Measurements from ENCODE around the gene TAF8. TPM values are rescaled to one million over a fixed set of nuclear protein-coding genes. Genes with fewer than 3 reads are reported as not detected.

Gene TAF8
- total RNA-seq, 2 experiments from 2014 or later: 30.1 to 34.7 TPM

- CTCF ChIA-PET: no interaction called here
- Mint-ChIP-seq H3K27ac (no peak overlapping the region), H3K4me3 (no peak overlapping the region), H3K27me3 (no peaks in the 10 kb centered on the region), H3K36me3 (ENCODE audit: low read depth) (peaks cover 10% of the 10 kb centered on the region), H3K4me1 (ENCODE audit: low read depth) (no peaks in the 10 kb centered on the region), H3K9me3 (no peaks in the 10 kb centered on the region)
- H3K27ac ChIP-seq (ENCODE audit: low read depth in 1 of 2, low read length in 2 of 2): no peak overlapping the region
- H3K4me3 ChIP-seq (ENCODE audit: low read length): no peak overlapping the region
- H3K9me3 ChIP-seq (ENCODE audit: control insufficient read depth in 1 of 2, insufficient read depth in 1 of 2, low read length in 2 of 2): no peaks in the 10 kb centered on the region
- TF ChIP-seq CTCF (IDR thresholded peaks at IDR 0.05): no peak
- no peak for DNase-seq
- no peak for ATAC-seq (ENCODE audit: poor library complexity)
- intact Hi-C loops (cut with DNase I, micrococcal nuclease): no loop called here
- H3K27me3 ChIP-seq (ENCODE audit: control insufficient read depth in 1 of 2, insufficient read depth in 2 of 2, low read length in 2 of 2): no peaks in the 10 kb centered on the region
- POLR2A ChIA-PET: no interaction called here
- no peaks in the 10 kb centered on the region for H3K4me1 ChIP-seq (ENCODE audit: insufficient read depth, low read length)
- no peaks in the 10 kb centered on the region for H3K36me3 ChIP-seq (ENCODE audit: insufficient read depth, low read length)
Observed at GRCh38 chr6:42088101-42088591, 37.8 kb downstream of the TAF8 start.

GRCh38 chr6:42090819-42091717, 40.7 kb downstream of the TAF8 start:
- intact Hi-C loops (cut with DNase I, micrococcal nuclease): no loop called here
- Histone ChIP-seq H3K9me3 (ENCODE audit: control insufficient read depth in 1 of 2, insufficient read depth in 1 of 2, low read length in 2 of 2) (no peaks in the 10 kb centered on the region), H3K36me3 (ENCODE audit: insufficient read depth, low read length) (no peaks in the 10 kb centered on the region), H3K27me3 (ENCODE audit: control insufficient read depth in 1 of 2, insufficient read depth in 2 of 2, low read length in 2 of 2) (no peaks in the 10 kb centered on the region), H3K4me3 (ENCODE audit: low read length) (no peak overlapping the region), H3K27ac (ENCODE audit: low read depth in 1 of 2, low read length in 2 of 2) (no peak overlapping the region), H3K4me1 (ENCODE audit: insufficient read depth, low read length) (no peaks in the 10 kb centered on the region)
- no peaks in the 10 kb centered on the region for H3K4me1 Mint-ChIP-seq (ENCODE audit: low read depth)
- ChIA-PET CTCF (interaction anchor here (1.6 kb wide), 1 partner anchor 13 kb away, joined by 3 read pairs; no protein-coding TSS in a partner anchor), POLR2A (no interaction called here)
- H3K9me3 Mint-ChIP-seq: no peaks in the 10 kb centered on the region
- DNase-seq: no peak
- no peak overlapping the region for H3K4me3 Mint-ChIP-seq
- no peaks in the 10 kb centered on the region for H3K36me3 Mint-ChIP-seq (ENCODE audit: low read depth)
- no peak for TF ChIP-seq CTCF (IDR thresholded peaks at IDR 0.05)
- no peak overlapping the region for H3K27ac Mint-ChIP-seq
- ATAC-seq (ENCODE audit: poor library complexity): no peak
- H3K27me3 Mint-ChIP-seq: no peaks in the 10 kb centered on the region

- H3K27me3 ChIP-seq (ENCODE audit: control insufficient read depth in 1 of 2, insufficient read depth in 2 of 2, low read length in 2 of 2): no peaks in the 10 kb centered on the region
- no peak overlapping the region for H3K4me3 Mint-ChIP-seq
- ChIA-PET CTCF (interaction anchor here (1.5 to 1.6 kb wide), 2 partner anchors 10 to 13 kb away, joined by 3 read pairs; no protein-coding TSS in a partner anchor), POLR2A (no interaction called here)
- no peak for ATAC-seq (ENCODE audit: poor library complexity)
- H3K27ac ChIP-seq (ENCODE audit: low read depth in 1 of 2, low read length in 2 of 2): no peak overlapping the region
- no peaks in the 10 kb centered on the region for H3K4me1 Mint-ChIP-seq (ENCODE audit: low read depth)
- no peaks in the 10 kb centered on the region for H3K36me3 ChIP-seq (ENCODE audit: insufficient read depth, low read length)
- H3K4me1 ChIP-seq (ENCODE audit: insufficient read depth, low read length): no peaks in the 10 kb centered on the region
- no peaks in the 10 kb centered on the region for H3K36me3 Mint-ChIP-seq (ENCODE audit: low read depth)
- DNase-seq: no peak
- no peak overlapping the region for H3K27ac Mint-ChIP-seq
- intact Hi-C loops (cut with DNase I, micrococcal nuclease): no loop called here
- TF ChIP-seq CTCF (IDR thresholded peaks at IDR 0.05): no peak
- no peaks in the 10 kb centered on the region for H3K9me3 ChIP-seq (ENCODE audit: control insufficient read depth in 1 of 2, insufficient read depth in 1 of 2, low read length in 2 of 2)
- no peaks in the 10 kb centered on the region for H3K27me3 Mint-ChIP-seq
- no peaks in the 10 kb centered on the region for H3K9me3 Mint-ChIP-seq
- no peak overlapping the region for H3K4me3 ChIP-seq (ENCODE audit: low read length)
Observed at GRCh38 chr6:42091718-42092023, 41.3 kb downstream of the TAF8 start.
